HG03460 (cell line): ENCODE results near the gene DPEP1.
"Not testable (repeated sequence)": the region's sequence is repeated elsewhere in the genome, so short reads cannot be mapped to it uniquely, and the experiment has no call there.

Source experiments
- ATAC-seq: cut with Tn5 transposase; IDR thresholded peaks from one replicate; pipeline ENCODE4 v1.9.1; 2021; ENCODE audit not compliant: unreplicated experiment

Gene DPEP1

GRCh38 chr16:89618109-89618998 lies 4.9 kb downstream of the DPEP1 start:
- no peak for ATAC-seq

GRCh38 chr16:89619840-89620239 lies 6.4 kb downstream of the DPEP1 start:
- ATAC-seq = no peak

GRCh38 chr16:89620406-89620841 lies 7.0 kb downstream of the DPEP1 start:
- no peak for ATAC-seq

GRCh38 chr16:89621136-89621697 lies 7.8 kb downstream of the DPEP1 start:
- ATAC-seq = no peak

- no peak for ATAC-seq
Measured at GRCh38 chr16:89621698-89622409, 8.4 kb downstream of the DPEP1 start.

GRCh38 chr16:89623511-89624261 lies 10.2 kb downstream of the DPEP1 start:
- no peak for ATAC-seq

GRCh38 chr16:89624777-89625761 lies 11.6 kb downstream of the DPEP1 start:
- no peak for ATAC-seq

- no peak for ATAC-seq
Measured at GRCh38 chr16:89629827-89630610, 16.6 kb downstream of the DPEP1 start.

GRCh38 chr16:89633064-89633631 lies 19.7 kb downstream of the DPEP1 start:
- no peak for ATAC-seq

GRCh38 chr16:89634463-89635385 lies 21.3 kb downstream of the DPEP1 start:
- not testable (repeated sequence) for ATAC-seq

- ATAC-seq = no peak
Measured at GRCh38 chr16:89636663-89637062, 23.2 kb downstream of the DPEP1 start.

GRCh38 chr16:89637379-89637778 lies 23.9 kb downstream of the DPEP1 start:
- ATAC-seq = no peak

- ATAC-seq = no peak
Measured at GRCh38 chr16:89638455-89638854, 25.0 kb downstream of the DPEP1 start.

- ATAC-seq = no peak
Measured at GRCh38 chr16:89639385-89639784, 25.9 kb downstream of the DPEP1 start.

- no peak for ATAC-seq
Measured at GRCh38 chr16:89641458-89642119, 28.1 kb downstream of the DPEP1 start.

- no peak for ATAC-seq
Measured at GRCh38 chr16:89642574-89642973, 29.1 kb downstream of the DPEP1 start.

- no peak for ATAC-seq
Measured at GRCh38 chr16:89643769-89644300, 30.4 kb downstream of the DPEP1 start.
